ENCODE data around the gene IGFL4. TPM values are rescaled to one million over a fixed set of nuclear protein-coding genes. Genes with fewer than 3 reads are reported as not detected.

IGFL4 gene
- total RNA-seq, 1 donor from 2014 or later = 2.3 TPM

- H3K79me2 ChIP-seq (ENCODE audit: insufficient read depth, low read length) = no peaks in the 10 kb centered on the region
- H3K9me3 ChIP-seq (ENCODE audit: insufficient read depth, low read depth, low read length) = no peaks in the 10 kb centered on the region
- no peak overlapping the region for H2AFZ ChIP-seq (ENCODE audit: low read depth, low read length)
- peaks cover under 1% of the 10 kb centered on the region for H3K4me1 ChIP-seq (ENCODE audit: insufficient read depth, low read length)
- no peaks in the 10 kb centered on the region for H3K36me3 ChIP-seq (ENCODE audit: insufficient read depth, low read length)
- Mint-ChIP-seq H3K36me3 (ENCODE audit: low read depth, unreplicated experiment) (peaks cover 17% of the 10 kb centered on the region), H3K27ac (ENCODE audit: unreplicated experiment) (no peak overlapping the region), H3K27me3 (ENCODE audit: low read depth, unreplicated experiment) (peaks cover 10% of the 10 kb centered on the region), H3K9me3 (ENCODE audit: unreplicated experiment) (peaks cover 5% of the 10 kb centered on the region), H3K4me3 (ENCODE audit: unreplicated experiment) (no peak overlapping the region), H3K4me1 (ENCODE audit: low read depth, unreplicated experiment) (no peaks in the 10 kb centered on the region)
- TF ChIP-seq CTCF (IDR thresholded peaks at IDR 0.05; ENCODE audit: insufficient read depth, low read depth, low read length) (no peak), EZH2 (IDR thresholded peaks at IDR 0.05; ENCODE audit: insufficient read depth, low read length) (no peak)
- H3K4me2 ChIP-seq (ENCODE audit: low read length) = no peak overlapping the region
- DNase-seq (ENCODE audit: low read depth) (no peak), FAIRE-seq (no peak)
- no peak overlapping the region for H3K4me3 ChIP-seq (ENCODE audit: insufficient read depth, low read depth, low read length)
- H3K27ac ChIP-seq (ENCODE audit: low read depth, low read length) = no peak overlapping the region
- H3K27me3 ChIP-seq (ENCODE audit: insufficient read depth, low read length) = peaks cover 11% of the 10 kb centered on the region
- H3K9ac ChIP-seq (ENCODE audit: low read length) = no peak overlapping the region
- H4K20me1 ChIP-seq (ENCODE audit: insufficient read depth, low read length) = peaks cover 29% of the 10 kb centered on the region
Observed at GRCh38 chr19:46022061-46022430, 18.8 kb downstream of the IGFL4 start.

- Histone ChIP-seq H3K79me2 (ENCODE audit: insufficient read depth, low read length) (no peaks in the 10 kb centered on the region), H3K9me3 (ENCODE audit: insufficient read depth, low read depth, low read length) (no peaks in the 10 kb centered on the region), H3K27me3 (ENCODE audit: insufficient read depth, low read length) (peaks cover 11% of the 10 kb centered on the region), H3K9ac (ENCODE audit: low read length) (no peak overlapping the region), H3K4me3 (ENCODE audit: insufficient read depth, low read depth, low read length) (no peak overlapping the region), H3K27ac (ENCODE audit: low read depth, low read length) (no peak overlapping the region), H4K20me1 (ENCODE audit: insufficient read depth, low read length) (peaks cover 31% of the 10 kb centered on the region), H3K4me2 (ENCODE audit: low read length) (no peak overlapping the region), H2AFZ (ENCODE audit: low read depth, low read length) (no peak overlapping the region), H3K4me1 (ENCODE audit: insufficient read depth, low read length) (peaks cover 2% of the 10 kb centered on the region), H3K36me3 (ENCODE audit: insufficient read depth, low read length) (no peaks in the 10 kb centered on the region)
- DNase-seq (ENCODE audit: low read depth) (no peak), FAIRE-seq (no peak)
- no peak overlapping the region for H3K27ac Mint-ChIP-seq (ENCODE audit: unreplicated experiment)
- H3K4me1 Mint-ChIP-seq (ENCODE audit: low read depth, unreplicated experiment) = no peaks in the 10 kb centered on the region
- peaks cover 12% of the 10 kb centered on the region for H3K27me3 Mint-ChIP-seq (ENCODE audit: low read depth, unreplicated experiment)
- no peak overlapping the region for H3K4me3 Mint-ChIP-seq (ENCODE audit: unreplicated experiment)
- peaks cover 5% of the 10 kb centered on the region for H3K9me3 Mint-ChIP-seq (ENCODE audit: unreplicated experiment)
- no peak for TF ChIP-seq EZH2 (IDR thresholded peaks at IDR 0.05; ENCODE audit: insufficient read depth, low read length)
- TF ChIP-seq CTCF (IDR thresholded peaks at IDR 0.05; ENCODE audit: insufficient read depth, low read depth, low read length) = no peak
- H3K36me3 Mint-ChIP-seq (ENCODE audit: low read depth, unreplicated experiment) = peaks cover 17% of the 10 kb centered on the region
Observed at GRCh38 chr19:46021531-46022041, 19.2 kb downstream of the IGFL4 start.

- Histone ChIP-seq H3K9ac (ENCODE audit: low read length) (no peak overlapping the region), H3K27ac (ENCODE audit: low read depth, low read length) (no peak overlapping the region), H3K4me3 (ENCODE audit: insufficient read depth, low read depth, low read length) (no peak overlapping the region), H3K36me3 (ENCODE audit: insufficient read depth, low read length) (no peaks in the 10 kb centered on the region), H2AFZ (ENCODE audit: low read depth, low read length) (no peak overlapping the region), H3K27me3 (ENCODE audit: insufficient read depth, low read length) (peaks cover 18% of the 10 kb centered on the region), H3K79me2 (ENCODE audit: insufficient read depth, low read length) (no peaks in the 10 kb centered on the region), H3K4me2 (ENCODE audit: low read length) (no peak overlapping the region), H4K20me1 (ENCODE audit: insufficient read depth, low read length) (peaks cover 38% of the 10 kb centered on the region), H3K4me1 (ENCODE audit: insufficient read depth, low read length) (peaks cover 10% of the 10 kb centered on the region), H3K9me3 (ENCODE audit: insufficient read depth, low read depth, low read length) (no peaks in the 10 kb centered on the region)
- no peak for DNase-seq (ENCODE audit: low read depth)
- no peak for FAIRE-seq
- no peaks in the 10 kb centered on the region for H3K4me1 Mint-ChIP-seq (ENCODE audit: low read depth, unreplicated experiment)
- H3K27ac Mint-ChIP-seq (ENCODE audit: unreplicated experiment) = no peak overlapping the region
- peaks cover 15% of the 10 kb centered on the region for H3K27me3 Mint-ChIP-seq (ENCODE audit: low read depth, unreplicated experiment)
- no peaks in the 10 kb centered on the region for H3K9me3 Mint-ChIP-seq (ENCODE audit: unreplicated experiment)
- TF ChIP-seq EZH2 (IDR thresholded peaks at IDR 0.05; ENCODE audit: insufficient read depth, low read length) (no peak), CTCF (IDR thresholded peaks at IDR 0.05; ENCODE audit: insufficient read depth, low read depth, low read length) (no peak)
- peaks cover 9% of the 10 kb centered on the region for H3K36me3 Mint-ChIP-seq (ENCODE audit: low read depth, unreplicated experiment)
- H3K4me3 Mint-ChIP-seq (ENCODE audit: unreplicated experiment) = no peak overlapping the region
Observed at GRCh38 chr19:46020819-46021125, 20.0 kb downstream of the IGFL4 start.

All from astrocyte (in vitro differentiated cells and primary cell).